CD14-positive monocyte (primary cell): Measurements from ENCODE around the gene ATP6V0E1. TPM values are rescaled to one million over a fixed set of nuclear protein-coding genes. Genes with fewer than 3 reads are reported as not detected.
A peak's percentile ranks its signal among the peaks of the same experiment; 100 is the strongest.

Source experiments
- DNase-seq, 3 donors: peaks; one replicate each; pipeline ENCODE4 v3.0.0-alpha.2; 2011 to 2022
- H2AFZ ChIP-seq: 2 replicates; pipeline ENCODE4 v1.6.0; 2012; ENCODE audit warnings: mild to moderate bottlenecking, low read depth, low read length, inconsistent platforms; ENCODE audit not compliant: insufficient read depth, poor library complexity, severe bottlenecking
- H3K27ac ChIP-seq, 2 donors: 1 replicate in 1 of 2; 2 replicates in 1 of 2; pipeline ENCODE4 v1.5.1; 2012 to 2013; ENCODE audit warnings: low read length in 2 of 2, control low read depth in 1 of 2, inconsistent platforms in 1 of 2, low read depth in 1 of 2, mild to moderate bottlenecking in 1 of 2
- H3K27me3 ChIP-seq, 2 donors: one replicate each; pipeline versions ENCODE4 v1.6.0 to v1.6.1; 2011 to 2013; ENCODE audit warnings: low read length in 2 of 2; ENCODE audit not compliant: control insufficient read depth in 2 of 2, insufficient read depth in 2 of 2
- H3K36me3 ChIP-seq, 2 donors: replicated peaks in 1 of 2; 1 replicate in 1 of 2; 2 replicates in 1 of 2; pipeline versions ENCODE4 v1.5.1 to v1.6.1; 2012 to 2013; ENCODE audit warnings: low read length in 2 of 2, control low read depth in 1 of 2, inconsistent platforms in 1 of 2, mild to moderate bottlenecking in 1 of 2; ENCODE audit not compliant: insufficient read depth in 2 of 2, control insufficient read depth in 1 of 2
- H3K4me1 ChIP-seq, 2 donors: 1 replicate in 1 of 2; 2 replicates in 1 of 2; pipeline versions ENCODE4 v1.5.1 to v1.6.1; 2012 to 2013; ENCODE audit warnings: low read length in 2 of 2, control low read depth in 1 of 2, inconsistent platforms in 1 of 2, mild to moderate bottlenecking in 1 of 2, moderate library complexity in 1 of 2; ENCODE audit not compliant: insufficient read depth in 2 of 2, control insufficient read depth in 1 of 2
- H3K4me2 ChIP-seq: replicated peaks from 2 replicates; pipeline ENCODE3; 2012; ENCODE audit warnings: low read length, moderate library complexity, mild to moderate bottlenecking; ENCODE audit not compliant: poor library complexity, severe bottlenecking; ENCODE audit errors: extremely low read depth
- H3K4me3 ChIP-seq, 3 experiments: fragments of 200-600 bp in 1 of 3; sonication (generic) in 1 of 3; replicated peaks in 1 of 3; 1 replicate in 2 of 3; 2 replicates in 1 of 3; pipeline ENCODE4 v1.5.1; 2011 to 2013; ENCODE audit warnings: low read length in 3 of 3, mild to moderate bottlenecking in 3 of 3, control low read depth in 2 of 3, low read depth in 2 of 3, inconsistent platforms in 1 of 3, moderate library complexity in 1 of 3
- H3K79me2 ChIP-seq: 2 replicates; pipeline ENCODE4 v1.6.0; 2012; ENCODE audit warnings: mild to moderate bottlenecking, control low read depth, inconsistent platforms, low read length, moderate library complexity; ENCODE audit not compliant: insufficient read depth
- H3K9ac ChIP-seq: 2 replicates; pipeline ENCODE4 v1.6.0; 2017; ENCODE audit warnings: low read length, mild to moderate bottlenecking; ENCODE audit not compliant: insufficient read depth, poor library complexity, severe bottlenecking
- H3K9me3 ChIP-seq, 2 donors: replicated peaks in 1 of 2; 1 replicate in 1 of 2; 2 replicates in 1 of 2; pipeline versions ENCODE4 v1.5.1 to v1.6.1; 2012 to 2013; ENCODE audit warnings: low read length in 2 of 2, control low read depth in 1 of 2; ENCODE audit not compliant: control insufficient read depth in 1 of 2, insufficient read depth in 1 of 2
- H4K20me1 ChIP-seq: 2 replicates; pipeline ENCODE4 v1.6.0; 2012; ENCODE audit warnings: mild to moderate bottlenecking, low read length, control low read depth, moderate library complexity; ENCODE audit not compliant: insufficient read depth
- H3K27ac Mint-ChIP-seq, 7 donors: one replicate each; pipeline ENCODE4 v1.8.0; 2020; ENCODE audit warnings: mild to moderate bottlenecking in 7 of 7, mixed read lengths in 7 of 7, moderate library complexity in 6 of 7, inconsistent platforms in 2 of 7
- H3K27me3 Mint-ChIP-seq, 3 donors: one replicate each; pipeline ENCODE4 v1.8.0; 2021 to 2022; ENCODE audit warnings: low read depth in 3 of 3, mild to moderate bottlenecking in 3 of 3, mixed read lengths in 3 of 3, moderate library complexity in 3 of 3, inconsistent platforms in 1 of 3
- H3K36me3 Mint-ChIP-seq, 2 donors: one replicate each; pipeline ENCODE4 v1.8.0; 2020; ENCODE audit warnings: mixed read lengths in 2 of 2, inconsistent platforms in 1 of 2, mild to moderate bottlenecking in 1 of 2
- H3K4me1 Mint-ChIP-seq: one replicate; pipeline ENCODE4 v1.8.0; 2020; ENCODE audit warnings: mild to moderate bottlenecking, mixed read lengths
- H3K4me3 Mint-ChIP-seq, 2 donors: one replicate each; pipeline ENCODE4 v1.8.0; 2020; ENCODE audit warnings: mild to moderate bottlenecking in 2 of 2, mixed read lengths in 2 of 2, moderate library complexity in 1 of 2
- H3K9me3 Mint-ChIP-seq, 7 donors: one replicate each; pipeline ENCODE4 v1.8.0; 2020 to 2022; ENCODE audit warnings: mixed read lengths in 7 of 7, mild to moderate bottlenecking in 6 of 7, moderate library complexity in 6 of 7, inconsistent platforms in 2 of 7
- WGBS: methylation state at CpG from one replicate; pipeline ENCODE4 v1.1.5; 2013; ENCODE audit warnings: missing lambda C conversion rate; ENCODE audit not compliant: insufficient coverage; 5-methylcytosine and 5-hydroxymethylcytosine counted together
- intact Hi-C, 2 donors: fragments of 100-400 bp; cut with micrococcal nuclease; formaldehyde crosslinking; loops; one replicate each; pipeline versions ENCODE4 v1.15.0 to v1.15.1; 2023
- polyA plus RNA-seq, 3 donors: library from polyadenylated mRNA; depleted of rRNA in 1 of 3; unstranded in 2 of 3; stranded (reverse) in 1 of 3; fragments of 300-500 nt in 2 of 3; fragments of >200 nt in 1 of 3; fragmentation: Illumina TruSeq in 2 of 3; gene quantifications; 1 replicate in 2 of 3; 2 replicates in 1 of 3; pipeline ENCODE4 v1.2.3, GENCODE V29; 2012 to 2021
- TF ChIP-seq, protein P1 (sequence below): fragments of 200-600 bp; IDR thresholded peaks from one replicate; pipeline ENCODE4 v1.8.0; 2022; ENCODE audit warnings: antibody characterized with exemption, mild to moderate bottlenecking

ATP6V0E1 gene
- polyA plus RNA-seq, 3 donors, result 216 to 760 (median 698) TPM

DNA sequence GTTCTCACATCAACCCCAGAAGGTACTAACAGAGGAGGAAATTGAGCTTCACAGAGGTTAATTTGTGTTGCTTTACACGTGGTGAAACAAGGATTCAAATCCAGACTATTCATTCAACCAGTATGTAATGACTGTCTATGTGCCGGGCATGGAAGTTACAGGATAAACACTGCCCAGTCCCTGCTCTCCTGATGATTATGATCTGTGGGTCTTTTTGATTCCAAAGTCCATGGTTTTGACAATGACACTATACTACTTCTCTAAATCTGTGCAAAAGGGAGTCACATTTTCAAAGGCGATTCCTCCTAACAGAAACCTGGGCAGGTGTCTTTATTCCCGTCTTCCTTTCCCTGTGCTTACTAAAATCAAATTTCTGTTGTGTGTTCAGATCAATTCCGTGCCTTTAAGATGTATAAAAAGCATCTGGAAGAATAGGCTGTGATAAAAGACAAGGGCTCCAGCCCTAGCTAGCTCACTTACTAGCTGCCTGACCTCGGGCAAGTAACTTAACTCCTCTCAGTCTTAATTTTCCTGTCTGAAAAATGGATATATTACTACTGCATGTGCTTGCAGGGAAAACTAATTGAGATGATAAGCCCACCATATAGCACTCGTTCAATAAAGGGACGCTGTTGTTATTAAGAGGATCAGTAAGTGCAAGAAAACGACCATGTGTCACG is 71.6 kb downstream of the ATP6V0E1 start:
- peak overlapping the region in 5 of 7 donors; percentile 59 to 89 (median 82) for H3K27ac Mint-ChIP-seq
- no peak overlapping the region for H3K9ac ChIP-seq
- no peaks in the 10 kb centered on the region for H3K9me3 ChIP-seq
- H3K4me1 Mint-ChIP-seq, result peaks cover 18% of the 10 kb centered on the region
- TF ChIP-seq, protein P1, sequence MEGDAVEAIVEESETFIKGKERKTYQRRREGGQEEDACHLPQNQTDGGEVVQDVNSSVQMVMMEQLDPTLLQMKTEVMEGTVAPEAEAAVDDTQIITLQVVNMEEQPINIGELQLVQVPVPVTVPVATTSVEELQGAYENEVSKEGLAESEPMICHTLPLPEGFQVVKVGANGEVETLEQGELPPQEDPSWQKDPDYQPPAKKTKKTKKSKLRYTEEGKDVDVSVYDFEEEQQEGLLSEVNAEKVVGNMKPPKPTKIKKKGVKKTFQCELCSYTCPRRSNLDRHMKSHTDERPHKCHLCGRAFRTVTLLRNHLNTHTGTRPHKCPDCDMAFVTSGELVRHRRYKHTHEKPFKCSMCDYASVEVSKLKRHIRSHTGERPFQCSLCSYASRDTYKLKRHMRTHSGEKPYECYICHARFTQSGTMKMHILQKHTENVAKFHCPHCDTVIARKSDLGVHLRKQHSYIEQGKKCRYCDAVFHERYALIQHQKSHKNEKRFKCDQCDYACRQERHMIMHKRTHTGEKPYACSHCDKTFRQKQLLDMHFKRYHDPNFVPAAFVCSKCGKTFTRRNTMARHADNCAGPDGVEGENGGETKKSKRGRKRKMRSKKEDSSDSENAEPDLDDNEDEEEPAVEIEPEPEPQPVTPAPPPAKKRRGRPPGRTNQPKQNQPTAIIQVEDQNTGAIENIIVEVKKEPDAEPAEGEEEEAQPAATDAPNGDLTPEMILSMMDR, result no peak
- H3K79me2 ChIP-seq, result peaks cover 36% of the 10 kb centered on the region
- peaks cover under 1 to 5% of the 10 kb centered on the region in 2 donors for H3K36me3 ChIP-seq
- H3K4me1 ChIP-seq, result peaks cover 21 to 26% of the 10 kb centered on the region in 2 donors
- peaks cover under 1 to 3% of the 10 kb centered on the region in 2 donors for H3K36me3 Mint-ChIP-seq
- peak overlapping the region; percentile 84 for H3K4me2 ChIP-seq
- H2AFZ ChIP-seq, result peak overlapping the region; percentile 87
- H3K4me3 ChIP-seq, result peak overlapping the region; percentile 57 to 96 (median 76)
- H3K9me3 Mint-ChIP-seq, result no peaks in the 10 kb centered on the region
- H3K27ac ChIP-seq, result peak overlapping the region in 1 of 2 donors; percentile 95
- no peaks in the 10 kb centered on the region for H3K27me3 ChIP-seq
- peak overlapping the region; percentile 82 to 94 for H3K4me3 Mint-ChIP-seq
- DNase-seq, result no peak
- WGBS, result no CpG with 5 or more reads among the region's 10 CpGs
- H3K27me3 Mint-ChIP-seq, result peaks cover 1 to 5% (median 3%) of the 10 kb centered on the region in 3 donors
- peaks cover 35% of the 10 kb centered on the region for H4K20me1 ChIP-seq
- intact Hi-C loops, result loop anchor here (5.0 kb wide), 2 partner anchors 43 to 73 kb away; partner anchors contain the start of gene ATP6V0E1 (in 1 of the 2)

DNA sequence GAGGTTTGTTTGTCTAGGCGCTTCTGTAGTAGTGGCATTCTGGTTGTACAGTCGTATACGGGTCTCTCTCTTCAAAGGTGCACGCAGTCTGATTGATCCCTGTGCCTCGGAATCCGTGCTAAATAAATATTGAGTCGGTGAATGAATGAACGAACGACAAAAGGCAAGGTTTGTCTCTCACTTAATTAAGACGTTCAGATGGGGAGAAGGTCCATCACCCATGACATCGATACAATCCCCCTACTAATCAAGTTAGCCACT is 72.1 kb downstream of the ATP6V0E1 start:
- Histone ChIP-seq H3K9me3 (no peaks in the 10 kb centered on the region), H2AFZ (peak overlapping the region; percentile 87), H3K27ac (peak overlapping the region; percentile 33 to 95), H3K36me3 (peaks cover 5% of the 10 kb centered on the region in 2 donors), H3K4me3 (peak overlapping the region; percentile 57 to 96 (median 76)), H3K9ac (peak overlapping the region; percentile 99), H3K4me1 (peaks cover 21 to 26% of the 10 kb centered on the region in 2 donors), H4K20me1 (peaks cover 39% of the 10 kb centered on the region), H3K79me2 (peaks cover 41% of the 10 kb centered on the region), H3K4me2 (peak overlapping the region; percentile 84), H3K27me3 (no peaks in the 10 kb centered on the region)
- Mint-ChIP-seq H3K36me3 (peaks cover 5 to 7% of the 10 kb centered on the region in 2 donors), H3K27ac (peak overlapping the region in 6 of 7 donors; percentile 59 to 89 (median 82)), H3K9me3 (no peaks in the 10 kb centered on the region), H3K4me3 (peak overlapping the region; percentile 82 to 94), H3K4me1 (peaks cover 18% of the 10 kb centered on the region), H3K27me3 (peaks cover 1 to 5% (median 3%) of the 10 kb centered on the region in 3 donors)
- 0% methylated on average over 4 of the region's 11 CpGs for WGBS
- intact Hi-C loops, result loop anchor here (5.0 kb wide), 2 partner anchors 43 to 73 kb away; partner anchors contain the start of gene ATP6V0E1 (in 1 of the 2)
- TF ChIP-seq, protein P1, result no peak
- DNase-seq, result peak in 1 of 3 donors; percentile 6
